Colonic mucosa (tissue), 4 donors: ENCODE data around the gene PKNOX1. TPM values are rescaled to one million over a fixed set of nuclear protein-coding genes. Genes with fewer than 3 reads are reported as not detected.
"Not testable (repeated sequence)": the region's sequence is repeated elsewhere in the genome, so short reads cannot be mapped to it uniquely, and the experiment has no call there.

Experiments
- DNase-seq: peaks from one replicate; pipeline ENCODE4 v3.0.0-alpha.2; 2020
- H3K27ac ChIP-seq: fragments of 200-600 bp; one replicate; pipeline ENCODE4 v1.8.0; 2021
- H3K27me3 ChIP-seq: fragments of 200-600 bp; one replicate; pipeline ENCODE4 v1.8.0; 2021
- H3K36me3 ChIP-seq: fragments of 200-600 bp; one replicate; pipeline ENCODE4 v1.8.0; 2021
- H3K4me1 ChIP-seq: fragments of 200-600 bp; one replicate; pipeline ENCODE4 v1.8.0; 2021; ENCODE audit warnings: mild to moderate bottlenecking
- H3K4me3 ChIP-seq: fragments of 200-600 bp; one replicate; pipeline ENCODE4 v1.8.0; 2021
- H3K9ac ChIP-seq, 2 donors: one replicate each; pipeline ENCODE4 v1.7.0; 2013; ENCODE audit warnings: control low read depth in 2 of 2, low read depth in 2 of 2, low read length in 2 of 2
- H3K9me3 ChIP-seq: fragments of 200-600 bp; one replicate; pipeline ENCODE4 v1.8.0; 2021
- intact Hi-C: fragments of 100-400 bp; cut with DNase I; formaldehyde crosslinking; loops from one replicate; pipeline ENCODE4 v1.14.1; 2022
- total RNA-seq, 2 donors: library from RNA; stranded (reverse); fragmentation: NEBNext Ultra II Directional in 1 of 2; extraction: Animal tissue kit (Norgen Biotek cat#: 25700) in 1 of 2; gene quantifications; one replicate each; pipeline ENCODE4 v1.2.1, GENCODE V29; 2021
- TF ChIP-seq, protein P1 (sequence below): fragments of 200-600 bp; IDR thresholded peaks from one replicate; pipeline ENCODE4 v1.8.0; 2022; ENCODE audit warnings: antibody characterized with exemption, mild to moderate bottlenecking
- donor health status: healthy.
- donor health status: DM: no; HTN: no; CAD: no.
- donor health status: DM: no; HTN: no; CAD: no.

The PKNOX1 gene
- total RNA-seq, 2 donors from 2014 or later: 15.4 to 16.6 TPM

DNA sequence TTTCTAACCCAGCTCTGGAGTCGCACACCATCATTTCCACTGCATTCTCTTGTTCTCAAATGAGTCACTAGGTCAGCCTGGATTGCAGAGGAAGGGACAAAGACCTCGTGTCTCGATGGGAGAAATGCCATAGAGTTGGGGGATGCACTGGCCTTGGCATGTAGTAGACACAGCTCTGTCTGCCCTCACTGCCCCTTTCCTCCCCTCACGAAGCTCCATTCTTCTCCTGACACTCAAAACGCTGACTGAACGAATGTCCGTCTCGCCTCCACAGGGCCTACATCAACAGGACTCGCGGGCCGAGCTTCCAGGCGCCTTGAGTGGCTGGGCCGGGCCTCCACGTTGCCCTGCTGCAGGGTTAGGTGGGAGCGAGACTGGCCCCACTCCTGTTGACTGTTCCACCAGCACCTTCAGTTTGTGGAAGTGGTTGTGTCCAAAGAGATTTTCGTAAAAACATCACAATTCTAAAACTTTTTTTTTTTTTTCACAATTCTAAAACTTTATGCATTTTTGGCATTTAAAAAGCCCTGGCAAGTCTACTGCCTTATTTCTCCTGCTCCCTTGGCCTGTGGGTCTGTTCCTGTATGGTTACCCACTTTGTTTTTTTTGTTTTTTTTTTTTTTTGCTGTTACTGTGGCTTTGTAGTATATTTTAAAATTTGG lies 18.8 kb downstream of the PKNOX1 start:
- Histone ChIP-seq H3K4me1 (no peaks in the 10 kb centered on the region), H3K27ac (no peak overlapping the region), H3K4me3 (no peak overlapping the region), H3K9me3 (no peaks in the 10 kb centered on the region), H3K9ac (no peak overlapping the region), H3K36me3 (no peaks in the 10 kb centered on the region), H3K27me3 (no peaks in the 10 kb centered on the region)
- intact Hi-C loops: no loop called here
- no peak for DNase-seq
- TF ChIP-seq, protein P1, sequence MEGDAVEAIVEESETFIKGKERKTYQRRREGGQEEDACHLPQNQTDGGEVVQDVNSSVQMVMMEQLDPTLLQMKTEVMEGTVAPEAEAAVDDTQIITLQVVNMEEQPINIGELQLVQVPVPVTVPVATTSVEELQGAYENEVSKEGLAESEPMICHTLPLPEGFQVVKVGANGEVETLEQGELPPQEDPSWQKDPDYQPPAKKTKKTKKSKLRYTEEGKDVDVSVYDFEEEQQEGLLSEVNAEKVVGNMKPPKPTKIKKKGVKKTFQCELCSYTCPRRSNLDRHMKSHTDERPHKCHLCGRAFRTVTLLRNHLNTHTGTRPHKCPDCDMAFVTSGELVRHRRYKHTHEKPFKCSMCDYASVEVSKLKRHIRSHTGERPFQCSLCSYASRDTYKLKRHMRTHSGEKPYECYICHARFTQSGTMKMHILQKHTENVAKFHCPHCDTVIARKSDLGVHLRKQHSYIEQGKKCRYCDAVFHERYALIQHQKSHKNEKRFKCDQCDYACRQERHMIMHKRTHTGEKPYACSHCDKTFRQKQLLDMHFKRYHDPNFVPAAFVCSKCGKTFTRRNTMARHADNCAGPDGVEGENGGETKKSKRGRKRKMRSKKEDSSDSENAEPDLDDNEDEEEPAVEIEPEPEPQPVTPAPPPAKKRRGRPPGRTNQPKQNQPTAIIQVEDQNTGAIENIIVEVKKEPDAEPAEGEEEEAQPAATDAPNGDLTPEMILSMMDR: no peak

GRCh38 chr21:42997053-42997452 lies 22.7 kb downstream of the PKNOX1 start:
- Histone ChIP-seq H3K9me3 (no peaks in the 10 kb centered on the region), H3K9ac (no peak overlapping the region), H3K4me3 (no peak overlapping the region), H3K27ac (no peak overlapping the region), H3K36me3 (no peaks in the 10 kb centered on the region), H3K4me1 (no peaks in the 10 kb centered on the region), H3K27me3 (no peaks in the 10 kb centered on the region)
- TF ChIP-seq, protein P1: no peak
- intact Hi-C loops: no loop called here
- DNase-seq: peak; percentile 30

- intact Hi-C loops, DNase-seq, H3K27me3 ChIP-seq, H3K27ac ChIP-seq, H3K36me3 ChIP-seq, H3K9me3 ChIP-seq, H3K9ac ChIP-seq, H3K4me1 ChIP-seq, H3K4me3 ChIP-seq: not testable (repeated sequence)
These were observed 23.6 kb downstream of the PKNOX1 start for GRCh38 chr21:42997983-42998382.

- H3K4me1 ChIP-seq, H3K9me3 ChIP-seq, H3K4me3 ChIP-seq, H3K27ac ChIP-seq, H3K27me3 ChIP-seq, intact Hi-C loops, DNase-seq, H3K9ac ChIP-seq, H3K36me3 ChIP-seq: not testable (repeated sequence)
These were observed 24.8 kb downstream of the PKNOX1 start for GRCh38 chr21:42999152-42999551.

- H3K4me1 ChIP-seq, H3K9ac ChIP-seq, H3K9me3 ChIP-seq, H3K27ac ChIP-seq, H3K27me3 ChIP-seq, intact Hi-C loops, H3K4me3 ChIP-seq, H3K36me3 ChIP-seq, DNase-seq: not testable (repeated sequence)
These were observed 25.7 kb downstream of the PKNOX1 start for GRCh38 chr21:43000041-43000440.

DNA sequence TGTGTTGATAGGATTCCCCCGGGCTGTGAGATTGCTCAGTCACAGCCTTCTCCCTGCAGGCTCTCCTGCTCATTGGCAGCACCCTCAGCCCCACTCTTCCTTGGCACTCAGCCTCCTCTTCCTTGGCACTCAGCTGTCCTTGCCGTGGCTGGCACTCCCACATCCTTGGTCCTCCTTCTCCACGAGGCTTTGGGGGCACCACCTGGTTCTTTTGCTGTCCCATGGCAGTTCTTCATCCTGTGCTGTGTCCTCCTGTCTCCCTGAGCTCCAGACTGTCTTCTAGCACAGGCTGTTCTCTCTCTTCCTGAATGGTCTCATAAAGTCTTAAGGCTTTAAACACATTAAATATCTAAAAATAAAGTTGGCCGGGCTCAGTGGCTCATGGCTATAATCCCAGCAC lies 27.0 kb downstream of the PKNOX1 start:
- Histone ChIP-seq H3K9ac (no peak overlapping the region), H3K4me1 (no peaks in the 10 kb centered on the region), H3K27ac (no peak overlapping the region), H3K27me3 (no peaks in the 10 kb centered on the region), H3K9me3 (no peaks in the 10 kb centered on the region), H3K4me3 (no peak overlapping the region), H3K36me3 (no peaks in the 10 kb centered on the region)
- TF ChIP-seq, protein P1: no peak
- DNase-seq: no peak
- intact Hi-C loops: no loop called here

GRCh38 chr21:43004926-43005325 lies 30.6 kb downstream of the PKNOX1 start:
- Histone ChIP-seq H3K36me3 (no peaks in the 10 kb centered on the region), H3K9me3 (no peaks in the 10 kb centered on the region), H3K9ac (no peak overlapping the region), H3K27me3 (no peaks in the 10 kb centered on the region), H3K4me1 (no peaks in the 10 kb centered on the region), H3K27ac (no peak overlapping the region), H3K4me3 (no peak overlapping the region)
- DNase-seq: no peak
- TF ChIP-seq, protein P1: no peak
- intact Hi-C loops: no loop called here
